SK-N-SH treated with all-trans-retinoic acid at 6 μM for 48 hours (cell line): Measurements from ENCODE around the gene TNN.

Experiments used
- ATAC-seq: fragments of 200-7000 bp; cut with Tn5 transposase; 3 replicates; pipeline ENCODE4 v1.9.1; 2020; ENCODE audit warnings: mild to moderate bottlenecking, moderate library complexity
- ARNTL ChIP-seq: fragments of 450-650 bp; formaldehyde crosslinking; IDR thresholded peaks from 2 replicates; pipeline ENCODE4 v1.5.0; 2020; ENCODE audit warnings: low read depth, mild to moderate bottlenecking, moderate library complexity, borderline replicate concordance
- BACH2 ChIP-seq: fragments of 250-450 bp; sonication (Bioruptor Pico); IDR thresholded peaks from 2 replicates; pipeline ENCODE4 v1.9.0; 2021; ENCODE audit warnings: mild to moderate bottlenecking, borderline replicate concordance
- CSDC2 ChIP-seq: fragments of 250-450 bp; sonication (Bioruptor Pico); IDR thresholded peaks from 2 replicates; pipeline ENCODE4 v1.5.0; 2020; ENCODE audit warnings: mild to moderate bottlenecking, moderate library complexity
- CSRNP3 ChIP-seq: fragments of 250-450 bp; sonication (Bioruptor Pico); IDR thresholded peaks from 2 replicates; pipeline ENCODE4 v1.5.1; 2021; ENCODE audit warnings: mild to moderate bottlenecking, moderate library complexity
- ESRRG ChIP-seq: fragments of 250-450 bp; sonication (Bioruptor Pico); IDR thresholded peaks from 2 replicates; pipeline ENCODE4 v1.6.1; 2021; ENCODE audit warnings: mild to moderate bottlenecking
- GLIS3 ChIP-seq: fragments of 250-450 bp; sonication (Bioruptor Pico); IDR thresholded peaks from 2 replicates; pipeline ENCODE4 v1.5.0; 2020; ENCODE audit warnings: mild to moderate bottlenecking, moderate library complexity
- ISL1 ChIP-seq: fragments of 250-450 bp; sonication (Bioruptor Pico); IDR thresholded peaks from 2 replicates; pipeline ENCODE4 v2.1.2; 2022; ENCODE audit warnings: mild to moderate bottlenecking, moderate library complexity
- OSR1 ChIP-seq: fragments of 250-450 bp; sonication (Bioruptor Pico); IDR thresholded peaks from 2 replicates; pipeline ENCODE4 v1.8.0; 2022; ENCODE audit warnings: moderate library complexity, mild to moderate bottlenecking, inconsistent platforms
- POU6F1 ChIP-seq: fragments of 250-450 bp; sonication (Bioruptor Pico); IDR thresholded peaks from 2 replicates; pipeline ENCODE4 v1.8.0; 2021; ENCODE audit warnings: low read depth, mild to moderate bottlenecking, moderate library complexity, borderline replicate concordance
- PPARA ChIP-seq: fragments of 250-450 bp; sonication (Bioruptor Pico); IDR thresholded peaks from 2 replicates; pipeline ENCODE4 v1.5.0; 2020; ENCODE audit warnings: mild to moderate bottlenecking, borderline replicate concordance
- SNAI2 ChIP-seq: fragments of 250-450 bp; sonication (Bioruptor Pico); IDR thresholded peaks from 2 replicates; pipeline ENCODE4 v1.5.0; 2020; ENCODE audit warnings: mild to moderate bottlenecking, moderate library complexity
- TCF4 ChIP-seq: fragments of 250-450 bp; sonication (Bioruptor Pico); IDR thresholded peaks from 2 replicates; pipeline ENCODE4 v1.8.0; 2021; ENCODE audit warnings: mild to moderate bottlenecking, moderate library complexity, borderline replicate concordance
- TOX ChIP-seq: fragments of 250-450 bp; sonication (Bioruptor Pico); IDR thresholded peaks from 2 replicates; pipeline ENCODE4 v1.8.0; 2021; ENCODE audit warnings: mild to moderate bottlenecking, moderate library complexity, borderline replicate concordance
- TSHZ2 ChIP-seq: fragments of 250-450 bp; sonication (Bioruptor Pico); IDR thresholded peaks from 2 replicates; pipeline ENCODE4 v1.5.0; 2020; ENCODE audit warnings: mild to moderate bottlenecking, moderate library complexity
- ZC3H10 ChIP-seq: fragments of 250-450 bp; sonication (Bioruptor Pico); IDR thresholded peaks from 2 replicates; pipeline ENCODE4 v1.5.1; 2021; ENCODE audit warnings: mild to moderate bottlenecking, moderate library complexity
- ZFP3 ChIP-seq: fragments of 250-450 bp; sonication (Bioruptor Pico); IDR thresholded peaks from 2 replicates; pipeline ENCODE4 v1.5.0; 2020; ENCODE audit warnings: mild to moderate bottlenecking, moderate library complexity
- ZFP30 ChIP-seq: fragments of 450-650 bp; formaldehyde crosslinking; IDR thresholded peaks from 2 replicates; pipeline ENCODE4 v1.5.0; 2022; ENCODE audit warnings: mild to moderate bottlenecking, moderate library complexity
- ZNF565 ChIP-seq: fragments of 450-650 bp; formaldehyde crosslinking; conservative IDR thresholded peaks from 2 replicates; pipeline ENCODE4 v1.5.0; 2020; ENCODE audit warnings: low read depth, mild to moderate bottlenecking, moderate library complexity
- ZNF70 ChIP-seq: fragments of 450-650 bp; formaldehyde crosslinking; IDR thresholded peaks from 2 replicates; pipeline ENCODE4 v1.5.0; 2020; ENCODE audit warnings: mild to moderate bottlenecking, moderate library complexity
- ZNF8 ChIP-seq: fragments of 450-650 bp; formaldehyde crosslinking; IDR thresholded peaks from 2 replicates; pipeline ENCODE4 v1.5.0; 2020; ENCODE audit warnings: mild to moderate bottlenecking, moderate library complexity
- TF ChIP-seq, protein P1 (sequence below): fragments of 250-450 bp; sonication (Bioruptor Pico); IDR thresholded peaks from 2 replicates; pipeline ENCODE4 v1.8.0; 2020; ENCODE audit warnings: mild to moderate bottlenecking, moderate library complexity, borderline replicate concordance

TNN gene

DNA sequence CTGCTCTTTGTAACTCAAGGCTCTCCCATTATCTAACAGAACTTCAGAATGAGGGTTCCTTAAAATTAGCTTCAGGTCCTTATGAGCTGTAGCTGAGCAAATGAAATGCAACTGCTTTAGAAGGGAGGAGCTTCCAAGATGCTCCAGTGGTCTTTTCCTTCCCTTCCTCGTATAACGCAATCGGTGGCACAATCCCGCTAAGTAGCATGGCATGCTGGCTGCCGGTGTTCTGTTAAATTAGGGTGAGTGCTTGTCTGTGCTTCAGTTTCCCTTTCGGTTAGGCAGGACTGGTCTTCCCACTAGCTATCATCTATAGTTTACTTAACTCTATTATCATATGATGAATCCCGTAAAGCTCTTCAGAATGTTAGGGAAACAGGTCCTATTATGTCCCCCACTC, 124.0 kb downstream of the TNN start:
- no peak for ATAC-seq
- TF ChIP-seq CSRNP3 (CRISPR knock-in tag) (no peak), TOX (CRISPR knock-in tag) (no peak), ZFP30 (CRISPR knock-in tag) (no peak), OSR1 (CRISPR knock-in tag) (no peak), ISL1 (CRISPR knock-in tag) (no peak), PPARA (no peak), TCF4 (CRISPR knock-in tag) (no peak), SNAI2 (CRISPR knock-in tag) (no peak), POU6F1 (no peak), ZNF70 (CRISPR knock-in tag) (no peak), BACH2 (no peak), ZNF565 (CRISPR knock-in tag) (no peak), ESRRG (no peak), CSDC2 (CRISPR knock-in tag) (no peak), ARNTL (CRISPR knock-in tag) (no peak), ZC3H10 (CRISPR knock-in tag) (no peak), GLIS3 (no peak), ZNF8 (no peak)
- TF ChIP-seq, protein P1, sequence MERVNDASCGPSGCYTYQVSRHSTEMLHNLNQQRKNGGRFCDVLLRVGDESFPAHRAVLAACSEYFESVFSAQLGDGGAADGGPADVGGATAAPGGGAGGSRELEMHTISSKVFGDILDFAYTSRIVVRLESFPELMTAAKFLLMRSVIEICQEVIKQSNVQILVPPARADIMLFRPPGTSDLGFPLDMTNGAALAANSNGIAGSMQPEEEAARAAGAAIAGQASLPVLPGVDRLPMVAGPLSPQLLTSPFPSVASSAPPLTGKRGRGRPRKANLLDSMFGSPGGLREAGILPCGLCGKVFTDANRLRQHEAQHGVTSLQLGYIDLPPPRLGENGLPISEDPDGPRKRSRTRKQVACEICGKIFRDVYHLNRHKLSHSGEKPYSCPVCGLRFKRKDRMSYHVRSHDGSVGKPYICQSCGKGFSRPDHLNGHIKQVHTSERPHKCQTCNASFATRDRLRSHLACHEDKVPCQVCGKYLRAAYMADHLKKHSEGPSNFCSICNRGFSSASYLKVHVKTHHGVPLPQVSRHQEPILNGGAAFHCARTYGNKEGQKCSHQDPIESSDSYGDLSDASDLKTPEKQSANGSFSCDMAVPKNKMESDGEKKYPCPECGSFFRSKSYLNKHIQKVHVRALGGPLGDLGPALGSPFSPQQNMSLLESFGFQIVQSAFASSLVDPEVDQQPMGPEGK: no peak

DNA sequence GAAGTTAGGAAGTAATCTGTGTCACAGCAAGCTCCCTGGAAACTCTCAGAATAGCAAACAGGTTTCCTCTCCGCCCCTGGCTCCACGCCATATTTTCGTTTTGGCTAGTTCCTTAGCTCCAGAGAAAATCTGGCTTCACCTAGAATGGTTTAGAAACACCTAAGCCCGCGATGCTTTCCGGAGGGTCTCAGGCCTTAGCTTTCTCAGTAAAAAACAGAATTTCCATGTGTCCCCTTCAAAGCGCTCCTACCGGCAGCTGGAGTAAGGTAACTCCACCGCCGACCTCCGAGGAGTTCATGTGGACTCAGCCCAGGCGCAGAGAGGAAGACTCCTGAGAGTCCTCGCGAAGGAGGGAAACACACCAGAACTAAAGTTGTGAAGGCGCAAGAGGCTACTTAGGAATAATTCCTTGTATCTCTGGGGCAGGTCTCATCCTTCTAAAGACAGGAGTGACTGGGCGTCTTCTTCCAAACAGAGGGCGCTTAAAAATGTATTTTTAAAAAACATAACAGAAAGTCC, 124.5 kb downstream of the TNN start:
- TF ChIP-seq TSHZ2 (CRISPR knock-in tag): no peak
- no peak for TF ChIP-seq ESRRG
- TF ChIP-seq ZFP30 (CRISPR knock-in tag): no peak
- no peak for TF ChIP-seq OSR1 (CRISPR knock-in tag)
- TF ChIP-seq CSDC2 (CRISPR knock-in tag): no peak
- TF ChIP-seq ZFP3 (CRISPR knock-in tag): no peak
- TF ChIP-seq ZNF8: no peak
- no peak for TF ChIP-seq ZNF565 (CRISPR knock-in tag)
- no peak for TF ChIP-seq PPARA
- TF ChIP-seq ISL1 (CRISPR knock-in tag): no peak
- no peak for ATAC-seq

DNA sequence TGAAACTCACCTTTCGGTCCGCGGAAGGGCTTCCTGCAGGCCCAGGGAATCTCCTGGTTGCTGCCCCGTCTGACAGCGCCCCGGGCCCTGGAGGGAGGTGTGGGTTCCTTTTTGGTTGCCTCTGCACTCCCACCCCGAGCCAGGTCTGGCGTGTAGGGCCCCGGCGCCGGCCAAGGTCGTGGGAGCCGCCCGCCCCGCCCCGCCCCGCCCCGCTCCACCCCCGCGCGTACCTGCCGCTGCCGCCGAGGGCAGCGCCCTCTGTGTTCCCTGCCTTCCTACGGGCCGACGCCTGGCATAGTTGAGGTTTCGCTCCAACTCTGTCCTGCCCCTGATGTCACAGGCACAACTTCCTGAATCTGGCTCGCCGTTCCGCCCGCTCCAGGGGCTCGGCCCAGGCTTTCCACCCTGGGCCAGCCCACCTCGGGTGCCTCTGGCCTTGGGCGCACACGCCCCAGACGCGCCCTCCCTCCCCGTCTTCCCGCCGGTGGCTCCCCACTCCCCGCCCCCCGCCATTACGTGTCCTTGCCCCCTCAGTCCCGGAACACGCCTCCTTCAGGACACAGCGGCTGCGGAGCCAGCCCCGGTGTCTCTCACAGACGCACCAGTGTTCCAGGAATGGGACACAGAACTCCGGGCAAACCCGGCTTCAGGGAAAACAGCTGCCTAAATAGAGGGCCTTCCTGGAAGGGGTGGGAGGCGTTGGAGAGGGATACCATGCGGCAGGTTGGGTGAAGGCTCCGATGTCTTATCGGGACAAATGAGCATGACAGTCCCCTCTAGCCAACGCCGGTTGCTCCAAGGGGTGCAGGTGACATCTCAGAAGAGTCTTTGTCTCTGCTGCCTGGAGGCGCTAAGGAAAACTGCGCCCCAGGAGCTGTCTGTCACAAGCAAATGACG, 125.2 kb downstream of the TNN start, which contains the start of gene KIAA0040:
TSS of gene KIAA0040 (minus strand) at position 147 of the 897 bp plus-strand sequence. CDS start 31,763 bp downstream, outside the sequence.
- no peak for TF ChIP-seq SNAI2 (CRISPR knock-in tag)
- ATAC-seq: peak; percentile 75

- no peak for ATAC-seq
- TF ChIP-seq ZC3H10 (CRISPR knock-in tag) (no peak), TOX (CRISPR knock-in tag) (no peak), OSR1 (CRISPR knock-in tag) (no peak), ARNTL (CRISPR knock-in tag) (no peak), TCF4 (CRISPR knock-in tag) (no peak), ZNF565 (CRISPR knock-in tag) (no peak), PPARA (no peak), CSRNP3 (CRISPR knock-in tag) (no peak), ISL1 (CRISPR knock-in tag) (no peak), ESRRG (no peak)
- TF ChIP-seq, protein P1: no peak
These were observed 125.9 kb downstream of the TNN start for GRCh38 chr1:175193527-175193910.
